WTC11 (cell line): Measurements from ENCODE around the gene GADL1.

Source experiments
- CREM ChIP-seq: sonication (generic); formaldehyde crosslinking; IDR thresholded peaks from 2 replicates; pipeline ENCODE4 v1.8.1; 2022; ENCODE audit warnings: mild to moderate bottlenecking, missing genetic modification reagents, moderate library complexity
- TEAD4 ChIP-seq: sonication (generic); formaldehyde crosslinking; IDR thresholded peaks from 2 replicates; pipeline ENCODE4 v1.8.0; 2022; ENCODE audit warnings: mild to moderate bottlenecking, missing genetic modification reagents
- TF ChIP-seq, protein P1 (sequence below): sonication (generic); formaldehyde crosslinking; IDR thresholded peaks from 2 replicates; pipeline ENCODE4 v1.8.1; 2022; ENCODE audit warnings: low read depth, mild to moderate bottlenecking, moderate library complexity, missing genetic modification reagents, borderline replicate concordance

DNA sequence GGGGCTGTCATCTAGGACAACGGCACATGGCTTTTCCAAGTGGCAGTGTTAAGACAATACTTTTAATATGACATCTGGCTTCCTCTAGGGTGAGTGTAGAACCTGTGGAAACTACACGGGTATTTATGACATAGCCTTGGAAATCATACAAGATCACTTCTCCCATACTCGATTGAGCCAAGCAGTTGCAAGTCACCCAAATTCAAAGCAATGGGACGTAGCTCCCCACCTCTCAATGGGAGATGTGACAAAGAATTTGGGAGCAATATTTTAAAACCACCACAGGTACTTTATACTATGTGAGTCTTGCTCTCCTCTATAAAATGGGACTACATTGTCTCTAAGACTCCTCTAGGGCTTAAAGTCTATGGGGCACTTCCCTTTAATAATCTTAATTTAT is 194.5 kb downstream of the GADL1 start:
- TF ChIP-seq, protein P1, sequence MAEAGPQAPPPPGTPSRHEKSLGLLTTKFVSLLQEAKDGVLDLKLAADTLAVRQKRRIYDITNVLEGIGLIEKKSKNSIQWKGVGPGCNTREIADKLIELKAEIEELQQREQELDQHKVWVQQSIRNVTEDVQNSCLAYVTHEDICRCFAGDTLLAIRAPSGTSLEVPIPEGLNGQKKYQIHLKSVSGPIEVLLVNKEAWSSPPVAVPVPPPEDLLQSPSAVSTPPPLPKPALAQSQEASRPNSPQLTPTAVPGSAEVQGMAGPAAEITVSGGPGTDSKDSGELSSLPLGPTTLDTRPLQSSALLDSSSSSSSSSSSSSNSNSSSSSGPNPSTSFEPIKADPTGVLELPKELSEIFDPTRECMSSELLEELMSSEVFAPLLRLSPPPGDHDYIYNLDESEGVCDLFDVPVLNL = no peak
- TF ChIP-seq TEAD4 (CRISPR knock-in tag) (no peak), CREM (no peak)
